ENCODE measurements around the gene GLI2.

The GLI2 gene

GRCh38 chr2:120737340-120738101 is 1.9 kb downstream of the GLI2 start:
- no peak for DNase-seq (ENCODE audit: low spot score)
- no peak for FAIRE-seq

GRCh38 chr2:120738117-120738516 is 2.4 kb downstream of the GLI2 start:
- DNase-seq (ENCODE audit: low spot score): no peak
- FAIRE-seq: no peak

GRCh38 chr2:120738786-120739437 is 3.2 kb downstream of the GLI2 start:
- no peak for FAIRE-seq
- DNase-seq (ENCODE audit: low spot score): no peak

GRCh38 chr2:120739438-120740090 is 3.9 kb downstream of the GLI2 start:
- FAIRE-seq (no peak), DNase-seq (ENCODE audit: low spot score) (no peak)

- DNase-seq (ENCODE audit: low spot score) (no peak), FAIRE-seq (no peak)
Measured at GRCh38 chr2:120740375-120740764, 4.7 kb downstream of the GLI2 start.

GRCh38 chr2:120740765-120741524 is 5.3 kb downstream of the GLI2 start:
- DNase-seq (ENCODE audit: low spot score) (no peak), FAIRE-seq (no peak)

- DNase-seq (ENCODE audit: low spot score) (no peak), FAIRE-seq (no peak)
Measured at GRCh38 chr2:120741571-120742561, 6.2 kb downstream of the GLI2 start.

- DNase-seq (ENCODE audit: low spot score): no peak
- FAIRE-seq: no peak
Measured at GRCh38 chr2:120743657-120744056, 8.0 kb downstream of the GLI2 start.

- DNase-seq (ENCODE audit: low spot score): no peak
- no peak for FAIRE-seq
Measured at GRCh38 chr2:120744817-120745216, 9.1 kb downstream of the GLI2 start.

GRCh38 chr2:120745420-120746111 is 9.9 kb downstream of the GLI2 start:
- DNase-seq (ENCODE audit: low spot score): no peak
- FAIRE-seq: no peak

GRCh38 chr2:120746144-120746543 is 10.5 kb downstream of the GLI2 start:
- no peak for DNase-seq (ENCODE audit: low spot score)
- no peak for FAIRE-seq

- DNase-seq (ENCODE audit: low spot score) (no peak), FAIRE-seq (no peak)
Measured at GRCh38 chr2:120747281-120747680, 11.6 kb downstream of the GLI2 start.

GRCh38 chr2:120747706-120748105 is 12.0 kb downstream of the GLI2 start:
- DNase-seq (ENCODE audit: low spot score): no peak
- no peak for FAIRE-seq

- DNase-seq (ENCODE audit: low spot score): no peak
- FAIRE-seq: no peak
Measured at GRCh38 chr2:120748310-120748709, 12.6 kb downstream of the GLI2 start.

GRCh38 chr2:120748741-120749140 is 13.1 kb downstream of the GLI2 start:
- DNase-seq (ENCODE audit: low spot score) (no peak), FAIRE-seq (no peak)

GRCh38 chr2:120749506-120750431 is 14.1 kb downstream of the GLI2 start:
- FAIRE-seq (no peak), DNase-seq (ENCODE audit: low spot score) (no peak)

GRCh38 chr2:120750488-120751210 is 15.0 kb downstream of the GLI2 start:
- DNase-seq (ENCODE audit: low spot score) (no peak), FAIRE-seq (no peak)

GRCh38 chr2:120751553-120751952 is 15.9 kb downstream of the GLI2 start:
- DNase-seq (ENCODE audit: low spot score): no peak
- no peak for FAIRE-seq
